ENCODE data around the gene CALML3. TPM values are rescaled to one million over a fixed set of nuclear protein-coding genes. Genes with fewer than 3 reads are reported as not detected.
A peak's percentile ranks its signal among the peaks of the same experiment; 100 is the strongest.

CALML3 gene
- total RNA-seq, 1 donor from 2014 or later, result not detected

DNA sequence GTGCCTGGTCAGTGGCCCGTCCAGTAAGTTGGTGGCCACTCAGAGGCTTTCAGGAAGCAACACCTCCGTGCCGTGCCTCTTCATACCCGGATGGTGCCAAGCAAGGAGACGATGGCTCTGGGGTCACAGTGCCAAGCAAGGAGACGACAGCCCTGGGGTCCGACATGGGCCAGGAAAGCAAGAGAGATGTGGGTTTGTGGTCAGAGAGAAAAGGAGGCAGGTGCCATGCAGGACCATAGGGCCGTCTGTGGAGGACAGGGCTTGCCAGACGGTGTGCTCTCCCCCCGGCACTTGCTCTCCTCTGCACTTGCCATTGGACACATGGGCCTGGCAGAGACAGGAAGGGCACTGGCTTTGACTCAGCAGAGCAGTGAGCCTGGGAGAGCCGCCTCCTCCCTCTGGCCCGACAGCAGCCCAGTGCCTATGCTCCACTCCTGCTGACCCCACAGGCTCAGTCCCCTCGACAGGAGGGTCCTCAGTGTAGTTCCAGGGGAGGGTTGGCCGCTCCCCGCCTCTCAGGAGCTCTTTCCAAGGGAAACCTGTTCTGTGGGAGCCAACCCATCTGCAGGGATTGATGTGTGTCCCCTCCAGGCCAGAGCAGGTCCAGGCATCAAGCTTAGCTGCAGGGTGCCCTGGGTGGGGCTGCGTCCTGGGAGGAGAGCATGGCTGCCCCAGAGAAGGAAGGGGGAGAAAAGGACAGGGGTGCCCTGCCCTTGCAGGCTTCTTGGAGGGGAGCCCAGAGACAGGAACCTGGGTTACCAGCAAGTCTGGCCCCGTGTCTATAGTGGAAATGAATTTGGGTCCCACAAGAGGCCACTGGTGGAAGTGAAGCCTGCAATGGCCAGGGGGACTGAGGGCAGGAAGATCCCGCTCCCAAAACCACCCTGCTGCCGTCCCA is 17.8 kb upstream of the CALML3 start:
- H3K4me3 Mint-ChIP-seq, result no peak overlapping the region
- no peak overlapping the region for H3K4me3 ChIP-seq
- TF ChIP-seq EZH2 (IDR thresholded peaks at IDR 0.05) (no peak), EZH2phosphoT487 (IDR thresholded peaks at IDR 0.05) (no peak), CTCF (IDR thresholded peaks at IDR 0.05) (no peak)
- H3K79me2 ChIP-seq (ENCODE audit: low read depth), result no peaks in the 10 kb centered on the region
- peak overlapping the region; percentile 78 for H3K27ac Mint-ChIP-seq
- H2AFZ ChIP-seq (replicated peaks), result no peak overlapping the region
- H3K36me3 ChIP-seq, result no peaks in the 10 kb centered on the region
- no peaks in the 10 kb centered on the region for H3K4me1 ChIP-seq
- H3F3A ChIP-seq (ENCODE audit: low read depth), result no peaks in the 10 kb centered on the region
- H3K36me3 Mint-ChIP-seq, result no peaks in the 10 kb centered on the region
- H3K4me2 ChIP-seq, result no peak overlapping the region
- H3K27me3 Mint-ChIP-seq (ENCODE audit: insufficient read depth, low read depth), result peaks cover 8% of the 10 kb centered on the region
- peaks cover 3% of the 10 kb centered on the region for H3K9me3 Mint-ChIP-seq
- H3K9ac ChIP-seq, result no peak overlapping the region
- DNase-seq (ENCODE audit: low spot score), result no peak
- peaks cover 3% of the 10 kb centered on the region for H3K4me1 Mint-ChIP-seq
- no peaks in the 10 kb centered on the region for H3K9me3 ChIP-seq (ENCODE audit: low read depth)
- no peak overlapping the region for H3K27ac ChIP-seq
- H4K20me1 ChIP-seq (ENCODE audit: low read depth), result no peaks in the 10 kb centered on the region
- no peaks in the 10 kb centered on the region for H3K27me3 ChIP-seq

DNA sequence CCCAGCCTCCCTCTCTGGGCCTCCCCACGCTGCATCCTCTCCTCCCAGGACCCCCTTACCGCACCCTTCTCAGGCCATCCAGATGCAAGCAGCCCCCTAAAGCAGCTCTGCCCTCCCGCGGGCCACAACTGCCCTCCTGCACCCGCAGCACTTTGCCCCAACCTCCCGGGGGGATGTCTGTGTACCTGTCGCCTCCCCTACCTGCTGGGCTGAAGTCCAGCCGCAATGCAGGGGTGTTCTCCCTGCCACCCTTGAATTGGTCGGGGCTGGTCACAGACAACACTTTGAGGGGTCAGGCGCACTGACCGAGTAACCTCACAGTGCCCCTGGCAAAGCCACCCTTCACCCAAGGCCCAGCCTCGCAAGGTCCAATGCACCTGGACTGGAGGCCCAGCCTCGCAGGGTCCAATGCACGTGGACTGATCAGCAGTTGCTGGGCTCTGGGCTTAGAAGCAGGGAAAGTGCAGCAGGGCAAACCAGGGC is 17.1 kb upstream of the CALML3 start:
- DNase-seq (ENCODE audit: low spot score), result no peak
- no peaks in the 10 kb centered on the region for H3K36me3 ChIP-seq
- H2AFZ ChIP-seq (replicated peaks), result no peak overlapping the region
- H3K4me1 Mint-ChIP-seq, result peaks cover 10% of the 10 kb centered on the region
- no peak for TF ChIP-seq CTCF (IDR thresholded peaks at IDR 0.05)
- H3K4me1 ChIP-seq, result no peaks in the 10 kb centered on the region
- H3K27ac Mint-ChIP-seq, result no peak overlapping the region
- H3K36me3 Mint-ChIP-seq, result no peaks in the 10 kb centered on the region
- H3K4me3 Mint-ChIP-seq, result no peak overlapping the region
- no peak overlapping the region for H3K9ac ChIP-seq
- H3K4me3 ChIP-seq, result no peak overlapping the region
- no peaks in the 10 kb centered on the region for H3K9me3 ChIP-seq (ENCODE audit: low read depth)
- no peaks in the 10 kb centered on the region for H3K27me3 ChIP-seq
- H3K79me2 ChIP-seq (ENCODE audit: low read depth), result no peaks in the 10 kb centered on the region
- peaks cover 8% of the 10 kb centered on the region for H3K27me3 Mint-ChIP-seq (ENCODE audit: insufficient read depth, low read depth)
- no peaks in the 10 kb centered on the region for H3F3A ChIP-seq (ENCODE audit: low read depth)
- no peaks in the 10 kb centered on the region for H4K20me1 ChIP-seq (ENCODE audit: low read depth)
- peaks cover 3% of the 10 kb centered on the region for H3K9me3 Mint-ChIP-seq
- H3K27ac ChIP-seq, result no peak overlapping the region
- H3K4me2 ChIP-seq, result no peak overlapping the region

GRCh38 chr10:5508161-5508604 is 16.6 kb upstream of the CALML3 start:
- Histone ChIP-seq H3K79me2 (ENCODE audit: low read depth) (no peaks in the 10 kb centered on the region), H3K4me2 (no peak overlapping the region), H3K36me3 (no peaks in the 10 kb centered on the region), H3K27me3 (no peaks in the 10 kb centered on the region), H3K9ac (no peak overlapping the region), H3K27ac (no peak overlapping the region), H3K4me1 (peaks cover 4% of the 10 kb centered on the region), H3K4me3 (no peak overlapping the region), H4K20me1 (ENCODE audit: low read depth) (no peaks in the 10 kb centered on the region), H3F3A (ENCODE audit: low read depth) (no peaks in the 10 kb centered on the region), H3K9me3 (ENCODE audit: low read depth) (no peaks in the 10 kb centered on the region), H2AFZ (replicated peaks) (no peak overlapping the region)
- H3K27me3 Mint-ChIP-seq (ENCODE audit: insufficient read depth, low read depth), result peaks cover 6% of the 10 kb centered on the region
- TF ChIP-seq EZH2phosphoT487 (IDR thresholded peaks at IDR 0.05) (no peak), CTCF (IDR thresholded peaks at IDR 0.05) (no peak), EZH2 (IDR thresholded peaks at IDR 0.05) (no peak)
- H3K9me3 Mint-ChIP-seq, result peaks cover 3% of the 10 kb centered on the region
- no peak for DNase-seq (ENCODE audit: low spot score)
- no peaks in the 10 kb centered on the region for H3K36me3 Mint-ChIP-seq
- H3K27ac Mint-ChIP-seq, result no peak overlapping the region
- peaks cover 14% of the 10 kb centered on the region for H3K4me1 Mint-ChIP-seq
- H3K4me3 Mint-ChIP-seq, result no peak overlapping the region
